Left ventricle myocardium superior (tissue), 1 donor: ENCODE data around the gene INO80B. TPM values are rescaled to one million over a fixed set of nuclear protein-coding genes. Genes with fewer than 3 reads are reported as not detected.
"Not testable (repeated sequence)": the region's sequence is repeated elsewhere in the genome, so short reads cannot be mapped to it uniquely, and the experiment has no call there.

Experiments used
- ATAC-seq: fragments of 200-7000 bp; cut with Tn5 transposase; one replicate; pipeline ENCODE4 v1.9.1; 2020; ENCODE audit warnings: mild to moderate bottlenecking, moderate library complexity
- DNase-seq: peaks from one replicate; pipeline ENCODE4 v3.0.0-alpha.2; 2020
- intact Hi-C: fragments of 100-400 bp; cut with micrococcal nuclease; formaldehyde crosslinking; loops from one replicate; pipeline ENCODE4 v1.11.0; 2022
- long read RNA-seq: library from polyadenylated mRNA; unstranded; transcript quantifications from one replicate; pipeline ENCODE4 v2.0.0, GENCODE V29; 2021
- total RNA-seq: library from RNA; stranded (reverse); fragmentation: NEBNext Ultra II Directional; extraction: Animal tissue kit (Norgen Biotek cat#: 25700); gene quantifications from one replicate; pipeline ENCODE4 v1.2.1, GENCODE V29; 2021
- donor health status: DM: no; HTN: yes; CAD: no; lungs with severe emphysema.

INO80B gene
- 16.4 TPM for total RNA-seq
- long read RNA-seq, partial matches to known transcripts: 2 of 7 reads
- long read RNA-seq, other reads (novel, unspliced or antisense): 0 of 7 reads

- ATAC-seq: peak; percentile 64
- intact Hi-C loops: no loop called here
- DNase-seq: peak; percentile 94
Measured at GRCh38 chr2:74454654-74455511, at the start of gene INO80B. Gene INO80B (plus strand): TSS chr2:74455087. CDS start chr2:74455117, 30 bp downstream.

- no peak for ATAC-seq
- intact Hi-C loops: no loop called here
- no peak for DNase-seq
Measured at GRCh38 chr2:74406035-74406434, 48.9 kb upstream of the INO80B start.

GRCh38 chr2:74407682-74408081 is 47.2 kb upstream of the INO80B start:
- intact Hi-C loops: no loop called here
- ATAC-seq: peak; percentile 78
- DNase-seq: no peak

GRCh38 chr2:74413001-74413698 is 41.7 kb upstream of the INO80B start:
- intact Hi-C loops: no loop called here
- DNase-seq (no peak), ATAC-seq (peak; percentile 6)

GRCh38 chr2:74414441-74414840 is 40.4 kb upstream of the INO80B start:
- no peak for DNase-seq
- intact Hi-C loops: no loop called here
- ATAC-seq: peak; percentile 18

GRCh38 chr2:74414881-74415761 is 39.8 kb upstream of the INO80B start:
- ATAC-seq (peak; percentile 84), DNase-seq (peak; percentile 77)
- intact Hi-C loops: no loop called here

- intact Hi-C loops: no loop called here
- ATAC-seq (no peak), DNase-seq (no peak)
Measured at GRCh38 chr2:74415762-74416395, 39.0 kb upstream of the INO80B start.

- no peak for DNase-seq
- ATAC-seq: no peak
- intact Hi-C loops: no loop called here
Measured at GRCh38 chr2:74416778-74417177, 38.1 kb upstream of the INO80B start.

GRCh38 chr2:74417197-74417596 is 37.7 kb upstream of the INO80B start:
- DNase-seq (no peak), ATAC-seq (no peak)
- intact Hi-C loops: no loop called here

GRCh38 chr2:74417763-74418162 is 37.1 kb upstream of the INO80B start:
- ATAC-seq: no peak
- intact Hi-C loops: no loop called here

GRCh38 chr2:74418312-74418711 is 36.6 kb upstream of the INO80B start:
- intact Hi-C loops: no loop called here
- DNase-seq: peak; percentile 86
- ATAC-seq: peak; percentile 32

More at GRCh38 chr2:74417763-74418162, 37.1 kb upstream of the INO80B start:
- DNase-seq: no peak

- intact Hi-C loops: no loop called here
- no peak for DNase-seq
- ATAC-seq: no peak
Measured at GRCh38 chr2:74419345-74419744, 35.5 kb upstream of the INO80B start.

- no peak for ATAC-seq
Measured at GRCh38 chr2:74420006-74420405, 34.9 kb upstream of the INO80B start.

GRCh38 chr2:74420443-74421103 is 34.3 kb upstream of the INO80B start:
- intact Hi-C loops, ATAC-seq, DNase-seq: not testable (repeated sequence)

More at GRCh38 chr2:74420006-74420405, 34.9 kb upstream of the INO80B start:
- no peak for DNase-seq
- intact Hi-C loops: no loop called here

- peak; percentile 92 for ATAC-seq
- intact Hi-C loops: no loop called here
- DNase-seq: peak; percentile 93
Measured at GRCh38 chr2:74421221-74421870, 33.5 kb upstream of the INO80B start, which contains the start of the genes C2orf81 and WDR54. Gene C2orf81 (minus strand): TSS chr2:74421619. CDS start chr2:74421560, 59 bp downstream. Gene WDR54 (plus strand): TSS chr2:74421730. CDS start chr2:74422154, 424 bp downstream.

- DNase-seq (no peak), ATAC-seq (no peak)
- intact Hi-C loops: no loop called here
Measured at GRCh38 chr2:74423231-74424095, 31.4 kb upstream of the INO80B start.
